ENCODE data around the gene PPIL1. TPM values are rescaled to one million over a fixed set of nuclear protein-coding genes. Genes with fewer than 3 reads are reported as not detected.

The PPIL1 gene
- total and polyA plus RNA-seq, 2 of the 13 experiments (the other 11 are each of a cell fraction or from before 2014, with no cell fraction given): 74.2 to 144 TPM

- 94% methylated on average over 10 of the region's 10 CpGs for WGBS (ENCODE audit: low lambda C conversion rate)
- Histone ChIP-seq H2AFZ (ENCODE audit: low read length) (no peak overlapping the region), H3K27ac (ENCODE audit: extremely low read length, insufficient read depth, low read length) (no peak overlapping the region), H3K36me3 (replicated peaks in 1 of 2; ENCODE audit: control insufficient read depth in 1 of 2, insufficient read depth in 2 of 2, low read length in 2 of 2) (peaks cover 17 to 64% of the 10 kb centered on the region in 2 experiments), H3K9me3 (ENCODE audit: low read length) (no peaks in the 10 kb centered on the region), H3K4me1 (ENCODE audit: insufficient read depth, low read length) (peaks cover 36% of the 10 kb centered on the region), H3K4me3 (replicated peaks in 1 of 3; ENCODE audit: insufficient read depth in 1 of 3, low read depth in 2 of 3, low read length in 3 of 3) (no peak overlapping the region), H4K20me1 (ENCODE audit: insufficient read depth, low read length) (no peaks in the 10 kb centered on the region), H3K27me3 (ENCODE audit: control insufficient read depth in 1 of 2, insufficient read depth in 2 of 2, low read length in 2 of 2) (no peaks in the 10 kb centered on the region), H3K9ac (ENCODE audit: insufficient read depth, low read depth, low read length) (no peak overlapping the region), H3K79me2 (ENCODE audit: insufficient read depth, low read length) (peaks cover 19% of the 10 kb centered on the region), H3K4me2 (ENCODE audit: low read depth, low read length) (no peak overlapping the region)
- CTCF ChIA-PET (ENCODE audit: low intra/inter-chr PET ratio, low total read pairs): no interaction called here
- intact Hi-C loops (cut with micrococcal nuclease; ENCODE audit: unreplicated experiment): loop anchor here (10.0 kb wide), 1 partner anchor 231 kb away; no protein-coding TSS in a partner anchor
- in situ Hi-C loops (cut with HindIII; ENCODE audit: extremely low pct_ligation_motif_present, low pct_unique_long_range_greater_than_20kb): no loop called here
- ATAC-seq (no peak), DNase-seq (ENCODE audit: low spot score) (no peak), FAIRE-seq (no peak)
- POLR2A ChIA-PET: no interaction called here
- no TSS peak for BruUV-seq (replicated peaks)
- TF ChIP-seq NFKBIZ (CRISPR knock-in tag; IDR thresholded peaks at IDR 0.05) (no peak), MEIS2 (CRISPR knock-in tag; IDR thresholded peaks at IDR 0.05) (no peak)
These were observed 18.9 kb downstream of the PPIL1 start for GRCh38 chr6:36855750-36856149.

DNA sequence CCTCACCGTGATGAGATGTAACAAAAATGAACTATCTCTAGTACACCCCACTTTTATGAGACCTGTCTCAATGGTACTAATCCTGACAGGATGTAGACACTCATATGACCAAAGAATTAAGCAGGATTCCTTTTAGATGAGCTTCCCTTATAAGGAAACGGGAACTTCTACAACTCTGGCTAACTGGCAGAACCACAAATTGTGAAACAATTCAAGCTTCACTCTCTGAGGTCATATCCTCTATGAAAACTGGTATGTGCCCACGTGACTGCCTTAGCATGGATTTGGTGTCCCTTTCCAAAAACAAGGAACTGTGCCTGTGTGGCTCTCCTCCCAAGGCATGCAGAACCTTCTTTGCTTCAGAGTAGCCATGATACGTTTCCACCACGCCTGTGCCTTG is 21.3 kb downstream of the PPIL1 start:
- peaks cover 15 to 46% of the 10 kb centered on the region in 2 experiments for H3K36me3 ChIP-seq (replicated peaks in 1 of 2; ENCODE audit: control insufficient read depth in 1 of 2, insufficient read depth in 2 of 2, low read length in 2 of 2)
- intact Hi-C loops (cut with micrococcal nuclease; ENCODE audit: unreplicated experiment): loop anchor here (10.0 kb wide), 1 partner anchor 229 kb away; no protein-coding TSS in a partner anchor
- WGBS (ENCODE audit: low lambda C conversion rate): 92% methylated on average over 5 of the region's 5 CpGs
- ChIA-PET POLR2A (interaction anchor here (1.3 to 3.1 kb wide), 2 partner anchors 16 to 21 kb away, joined by 5 to 29 read pairs; partner anchors contain the start of gene PPIL1), CTCF (ENCODE audit: low intra/inter-chr PET ratio, low total read pairs) (interaction anchor here (1.6 to 4.6 kb wide), 3 partner anchors 17 to 88 kb away, joined by 4 to 47 read pairs (median 40); no protein-coding TSS in a partner anchor)
- no peak for ATAC-seq
- H4K20me1 ChIP-seq (ENCODE audit: insufficient read depth, low read length): no peaks in the 10 kb centered on the region
- H2AFZ ChIP-seq (ENCODE audit: low read length): no peak overlapping the region
- TF ChIP-seq SRF (IDR thresholded peaks at IDR 0.05; ENCODE audit: low read depth, low read length) (0 out of 2 replicates have a peak, but pooled peaks have one; percentile 16), ZNF878 (CRISPR knock-in tag; IDR thresholded peaks at IDR 0.05) (no peak)
- no peak overlapping the region for H3K4me2 ChIP-seq (ENCODE audit: low read depth, low read length)
- H3K9ac ChIP-seq (ENCODE audit: insufficient read depth, low read depth, low read length): no peak overlapping the region
- H3K9me3 ChIP-seq (ENCODE audit: low read length): no peaks in the 10 kb centered on the region
- in situ Hi-C loops (cut with HindIII; ENCODE audit: extremely low pct_ligation_motif_present, low pct_unique_long_range_greater_than_20kb): loop anchor here (5.0 kb wide), 2 partner anchors 41 to 81 kb away; no protein-coding TSS in a partner anchor
- no peak for FAIRE-seq
- no TSS peak for BruUV-seq (replicated peaks)
- DNase-seq (ENCODE audit: low spot score): no peak
- peaks cover 35% of the 10 kb centered on the region for H3K4me1 ChIP-seq (ENCODE audit: insufficient read depth, low read length)
- no peak overlapping the region for H3K4me3 ChIP-seq (replicated peaks in 1 of 3; ENCODE audit: insufficient read depth in 1 of 3, low read depth in 2 of 3, low read length in 3 of 3)
- peak overlapping the region; percentile 59 for H3K27ac ChIP-seq (ENCODE audit: extremely low read length, insufficient read depth, low read length)
- H3K79me2 ChIP-seq (ENCODE audit: insufficient read depth, low read length): peaks cover 6% of the 10 kb centered on the region
- H3K27me3 ChIP-seq (ENCODE audit: control insufficient read depth in 1 of 2, insufficient read depth in 2 of 2, low read length in 2 of 2): no peaks in the 10 kb centered on the region

All from HepG2 (cell line).